DND-41 (cell line): ENCODE data around the gene IL17RB.

Source experiments
- ATAC-seq: fragments of 200-7000 bp; cut with Tn5 transposase; 3 replicates; pipeline ENCODE4 v1.9.1; 2021; ENCODE audit warnings: low read depth; ENCODE audit not compliant: insufficient read depth
- DNase-seq: peaks from one replicate; pipeline ENCODE4 v3.0.0-alpha.2; 2020
- H2AFZ ChIP-seq: 2 replicates; pipeline ENCODE4 v1.6.0; 2012; ENCODE audit warnings: low read depth, low read length
- H3K27ac ChIP-seq: 2 replicates; pipeline ENCODE4 v1.5.1; 2012; ENCODE audit warnings: low read length, inconsistent platforms
- H3K27me3 ChIP-seq: fragments of 200-600 bp; sonication (generic); 2 replicates; pipeline ENCODE4 v1.6.0; 2012; ENCODE audit warnings: low read length, mild to moderate bottlenecking, inconsistent platforms; ENCODE audit not compliant: insufficient read depth, poor library complexity
- H3K36me3 ChIP-seq: 2 replicates; pipeline ENCODE4 v1.5.1; 2012; ENCODE audit warnings: low read length, inconsistent platforms; ENCODE audit not compliant: insufficient read depth
- H3K4me1 ChIP-seq: 2 replicates; pipeline ENCODE4 v1.5.1; 2012; ENCODE audit warnings: mild to moderate bottlenecking, low read length; ENCODE audit not compliant: insufficient read depth
- H3K4me2 ChIP-seq: 2 replicates; pipeline ENCODE4 v1.6.0; 2012; ENCODE audit warnings: mild to moderate bottlenecking, moderate library complexity, low read length, inconsistent platforms; ENCODE audit not compliant: insufficient read depth
- H3K4me3 ChIP-seq, 2 experiments: fragments of 200-600 bp in 1 of 2; shearing (Covaris generic) in 1 of 2; 2 replicates each; pipeline ENCODE4 v1.5.1; 2012 to 2016; ENCODE audit warnings: inconsistent platforms in 2 of 2, low read length in 2 of 2, mild to moderate bottlenecking in 2 of 2, low read depth in 1 of 2, moderate library complexity in 1 of 2
- H3K79me2 ChIP-seq: 2 replicates; pipeline ENCODE4 v1.6.0; 2012; ENCODE audit warnings: low read length, inconsistent platforms; ENCODE audit not compliant: insufficient read depth
- H3K9ac ChIP-seq: 2 replicates; pipeline ENCODE4 v1.6.0; 2012; ENCODE audit warnings: low read depth, mild to moderate bottlenecking, inconsistent platforms, low read length, moderate library complexity
- H3K9me3 ChIP-seq: 2 replicates; pipeline ENCODE4 v1.5.1; 2012; ENCODE audit warnings: low read length, moderate library complexity, mild to moderate bottlenecking, inconsistent platforms; ENCODE audit not compliant: insufficient read depth, severe bottlenecking
- H4K20me1 ChIP-seq: 2 replicates; pipeline ENCODE4 v1.6.0; 2012; ENCODE audit warnings: low read length; ENCODE audit not compliant: insufficient read depth
- CTCF ChIP-seq: IDR thresholded peaks from 2 replicates; pipeline ENCODE4 v1.5.1; 2012; ENCODE audit warnings: borderline replicate concordance, low read length, moderate library complexity, mild to moderate bottlenecking; ENCODE audit not compliant: poor library complexity, severe bottlenecking; ENCODE audit errors: extremely low read depth
- EZH2 ChIP-seq: IDR thresholded peaks from 3 replicates; pipeline ENCODE4 v1.6.1; 2012; ENCODE audit warnings: borderline replicate concordance, low read depth, mild to moderate bottlenecking, moderate library complexity, low read length, inconsistent platforms; ENCODE audit not compliant: severe bottlenecking

Gene IL17RB

GRCh38 chr3:53846851-53847155 lies 435 bp downstream of the IL17RB start:
- H3K4me1 ChIP-seq: no peaks in the 10 kb centered on the region
- no peaks in the 10 kb centered on the region for H3K36me3 ChIP-seq
- no peak overlapping the region for H3K27ac ChIP-seq
- no peak overlapping the region for H3K4me2 ChIP-seq
- H3K27me3 ChIP-seq: no peaks in the 10 kb centered on the region
- H2AFZ ChIP-seq: no peak overlapping the region
- no peak for TF ChIP-seq EZH2
- no peak for TF ChIP-seq CTCF
- H3K79me2 ChIP-seq: no peaks in the 10 kb centered on the region
- no peaks in the 10 kb centered on the region for H3K9me3 ChIP-seq
- DNase-seq (no peak), ATAC-seq (no peak)
- H4K20me1 ChIP-seq: no peaks in the 10 kb centered on the region
- no peak overlapping the region for H3K9ac ChIP-seq
- H3K4me3 ChIP-seq: no peak overlapping the region

- no peaks in the 10 kb centered on the region for H4K20me1 ChIP-seq
- ATAC-seq (no peak), DNase-seq (no peak)
- H3K36me3 ChIP-seq: no peaks in the 10 kb centered on the region
- H3K4me2 ChIP-seq: no peak overlapping the region
- H3K9ac ChIP-seq: no peak overlapping the region
- no peak overlapping the region for H3K4me3 ChIP-seq
- no peak for TF ChIP-seq CTCF
- no peak for TF ChIP-seq EZH2
- no peaks in the 10 kb centered on the region for H3K9me3 ChIP-seq
- no peak overlapping the region for H2AFZ ChIP-seq
- H3K27me3 ChIP-seq: no peaks in the 10 kb centered on the region
- H3K27ac ChIP-seq: no peak overlapping the region
- no peaks in the 10 kb centered on the region for H3K79me2 ChIP-seq
- H3K4me1 ChIP-seq: no peaks in the 10 kb centered on the region
Observed at GRCh38 chr3:53849916-53850315, 3.5 kb downstream of the IL17RB start.

GRCh38 chr3:53850895-53851294 lies 4.5 kb downstream of the IL17RB start:
- TF ChIP-seq CTCF (no peak), EZH2 (no peak)
- no peak for DNase-seq
- H3K9me3 ChIP-seq: no peaks in the 10 kb centered on the region
- H3K79me2 ChIP-seq: no peaks in the 10 kb centered on the region
- no peak for ATAC-seq
- no peak overlapping the region for H3K27ac ChIP-seq
- no peak overlapping the region for H3K9ac ChIP-seq
- H2AFZ ChIP-seq: no peak overlapping the region
- no peaks in the 10 kb centered on the region for H3K27me3 ChIP-seq
- H3K4me1 ChIP-seq: no peaks in the 10 kb centered on the region
- H3K4me2 ChIP-seq: no peak overlapping the region
- H4K20me1 ChIP-seq: no peaks in the 10 kb centered on the region
- no peaks in the 10 kb centered on the region for H3K36me3 ChIP-seq
- no peak overlapping the region for H3K4me3 ChIP-seq

GRCh38 chr3:53856964-53857363 lies 10.6 kb downstream of the IL17RB start:
- ATAC-seq: no peak
- Histone ChIP-seq H3K4me2 (no peak overlapping the region), H3K27me3 (no peaks in the 10 kb centered on the region)

More at GRCh38 chr3:53856964-53857363, 10.6 kb downstream of the IL17RB start:
- H3K79me2 ChIP-seq: no peaks in the 10 kb centered on the region
- no peaks in the 10 kb centered on the region for H4K20me1 ChIP-seq
- no peak for DNase-seq
- no peaks in the 10 kb centered on the region for H3K4me1 ChIP-seq
- H2AFZ ChIP-seq: no peak overlapping the region
- no peak for TF ChIP-seq EZH2
- TF ChIP-seq CTCF: no peak
- H3K9ac ChIP-seq: no peak overlapping the region
- H3K9me3 ChIP-seq: no peaks in the 10 kb centered on the region
- no peak overlapping the region for H3K27ac ChIP-seq
- H3K4me3 ChIP-seq: no peak overlapping the region
- H3K36me3 ChIP-seq: no peaks in the 10 kb centered on the region
